Keratinocyte (primary cell): ENCODE measurements around the gene SH3PXD2B. TPM values are rescaled to one million over a fixed set of nuclear protein-coding genes. Genes with fewer than 3 reads are reported as not detected.

Experiments used
- DNase-seq: peaks from one replicate; pipeline ENCODE4 v3.0.0-alpha.2; 2011; ENCODE audit warnings: low read depth, missing footprints, low spot score
- FAIRE-seq: peaks from 2 replicates; lab custom pipeline; 2011; peaks lifted over from hg19 to GRCh38; lab: Jason Lieb, UNC
- H2AFZ ChIP-seq: 2 replicates; pipeline ENCODE4 v1.6.0; 2012; ENCODE audit warnings: low read length, control low read depth, inconsistent platforms; ENCODE audit not compliant: control insufficient read depth
- H3K27ac ChIP-seq: 2 replicates; pipeline ENCODE4 v1.5.1; 2011; ENCODE audit warnings: low read length; ENCODE audit not compliant: control insufficient read depth, insufficient read depth
- H3K27me3 ChIP-seq: 3 replicates; pipeline ENCODE4 v1.6.0; 2011; ENCODE audit warnings: low read length; ENCODE audit not compliant: control insufficient read depth, insufficient read depth; ENCODE audit errors: extremely low read depth
- H3K36me3 ChIP-seq, 2 experiments: 2 replicates in 1 of 2; 3 replicates in 1 of 2; pipeline ENCODE4 v1.5.1; 2011; ENCODE audit warnings: low read length in 2 of 2, mild to moderate bottlenecking in 1 of 2; ENCODE audit not compliant: control insufficient read depth in 2 of 2, insufficient read depth in 2 of 2; ENCODE audit errors: extremely low read depth in 1 of 2
- H3K4me1 ChIP-seq: 3 replicates; pipeline ENCODE4 v1.5.1; 2011; ENCODE audit warnings: low read length; ENCODE audit not compliant: control insufficient read depth, insufficient read depth; ENCODE audit errors: extremely low read depth
- H3K4me2 ChIP-seq: 3 replicates; pipeline ENCODE4 v1.6.0; 2011; ENCODE audit warnings: low read depth, low read length; ENCODE audit not compliant: control insufficient read depth, insufficient read depth; ENCODE audit errors: extremely low read depth
- H3K4me3 ChIP-seq, 3 experiments: fragments of 200-600 bp in 1 of 3; sonication (generic) in 1 of 3; 2 replicates in 2 of 3; 3 replicates in 1 of 3; pipeline ENCODE4 v1.5.1; 2011 to 2016; ENCODE audit warnings: low read length in 3 of 3, mild to moderate bottlenecking in 3 of 3, control low read depth in 2 of 3, inconsistent platforms in 1 of 3, low read depth in 1 of 3, mixed read lengths in 1 of 3, mixed run types in 1 of 3, moderate library complexity in 1 of 3; ENCODE audit not compliant: control insufficient read depth in 2 of 3, insufficient read depth in 2 of 3; ENCODE audit errors: extremely low read depth in 1 of 3
- H3K79me2 ChIP-seq: 2 replicates; pipeline ENCODE4 v1.6.0; 2012; ENCODE audit warnings: low read length; ENCODE audit not compliant: control insufficient read depth, insufficient read depth
- H3K9ac ChIP-seq: 3 replicates; pipeline ENCODE4 v1.6.0; 2011; ENCODE audit warnings: low read length; ENCODE audit not compliant: control insufficient read depth, insufficient read depth; ENCODE audit errors: extremely low read depth
- H3K9me1 ChIP-seq: 3 replicates; pipeline ENCODE4 v1.6.0; 2011; ENCODE audit warnings: low read length; ENCODE audit not compliant: control insufficient read depth, insufficient read depth; ENCODE audit errors: extremely low read depth
- H3K9me3 ChIP-seq: 2 replicates; pipeline ENCODE4 v1.5.1; 2012; ENCODE audit warnings: low read depth, low read length; ENCODE audit not compliant: control insufficient read depth
- H4K20me1 ChIP-seq: 3 replicates; pipeline ENCODE4 v1.6.0; 2011; ENCODE audit warnings: low read length; ENCODE audit not compliant: control insufficient read depth, insufficient read depth; ENCODE audit errors: extremely low read depth
- CTCF ChIP-seq, 3 experiments: IDR thresholded peaks in 1 of 3; conservative IDR thresholded peaks in 1 of 3; optimal IDR thresholded peaks in 1 of 3; 2 replicates in 2 of 3; 3 replicates in 1 of 3; pipeline versions ENCODE3 to v1.5.1; 2011; ENCODE audit warnings: low read length in 3 of 3, mild to moderate bottlenecking in 3 of 3, moderate library complexity in 2 of 3, control low read depth in 1 of 3, inconsistent platforms in 1 of 3; ENCODE audit not compliant: insufficient read depth in 2 of 3; ENCODE audit errors: extremely low read depth in 1 of 3
- EZH2 ChIP-seq: IDR thresholded peaks from one replicate; pipeline ENCODE4 v1.6.1; 2012; ENCODE audit warnings: inconsistent platforms, mild to moderate bottlenecking, low read length, moderate library complexity
- dilution Hi-C: fragments of 300-500 bp; cut with MboI; formaldehyde crosslinking; loops from one replicate; pipeline ENCODE4 v1.7.0; 2020; ENCODE audit warnings: low sequenced_read_pairs; ENCODE audit not compliant: extremely low pct_ligation_motif_present
- polyA plus RNA-seq, 5 experiments: library from polyadenylated mRNA; depleted of rRNA in 3 of 5; stranded (reverse) in 3 of 5; stranded (forward) in 1 of 5; unstranded in 1 of 5; fragments of >200 nt; gene quantifications; 1 replicate in 1 of 5; 2 replicates in 3 of 5; 3 replicates in 1 of 5; pipeline versions ENCODE4 v1.2.1 to v1.2.3, GENCODE V29; 2011 to 2012; ENCODE audit warnings: missing spikeins in 2 of 5, low read depth in 1 of 5, low replicate concordance in 1 of 5

Gene SH3PXD2B
- polyA plus RNA-seq, 1 donor (not counting 4 experiments of a cell fraction or from before 2014, with no cell fraction given), result 17.3 TPM

GRCh38 chr5:172311026-172311425, 143.3 kb downstream of the SH3PXD2B start:
- no peak overlapping the region for H3K4me3 ChIP-seq
- H3K79me2 ChIP-seq, result no peaks in the 10 kb centered on the region
- no peak overlapping the region for H2AFZ ChIP-seq
- TF ChIP-seq CTCF (optimal IDR thresholded peaks at IDR 0.05 in 1 of 3, IDR thresholded peaks at IDR 0.05 in 1 of 3, conservative IDR thresholded peaks at IDR 0.05 in 1 of 3; ENCODE audit: extremely low read depth in 1 of 3, insufficient read depth in 2 of 3, low read length in 3 of 3) (no peak), EZH2 (no peak)
- no peaks in the 10 kb centered on the region for H3K27me3 ChIP-seq
- H3K36me3 ChIP-seq, result no peaks in the 10 kb centered on the region
- FAIRE-seq (no peak), DNase-seq (no peak)
- H3K4me1 ChIP-seq, result peaks cover 21% of the 10 kb centered on the region
- H3K9me1 ChIP-seq, result no peaks in the 10 kb centered on the region
- H3K9me3 ChIP-seq, result no peaks in the 10 kb centered on the region
- H3K9ac ChIP-seq, result no peak overlapping the region
- H3K27ac ChIP-seq, result no peak overlapping the region
- no peak overlapping the region for H3K4me2 ChIP-seq
- no peaks in the 10 kb centered on the region for H4K20me1 ChIP-seq
- dilution Hi-C loops, result no loop called here

GRCh38 chr5:172305380-172305779, 148.9 kb downstream of the SH3PXD2B start:
- Histone ChIP-seq H3K27me3 (no peaks in the 10 kb centered on the region), H3K9me3 (no peaks in the 10 kb centered on the region), H3K9me1 (no peaks in the 10 kb centered on the region), H3K27ac (no peak overlapping the region), H3K9ac (no peak overlapping the region), H3K4me1 (peaks cover 2% of the 10 kb centered on the region), H3K4me2 (no peak overlapping the region), H3K36me3 (no peaks in the 10 kb centered on the region), H2AFZ (no peak overlapping the region), H4K20me1 (no peaks in the 10 kb centered on the region), H3K79me2 (no peaks in the 10 kb centered on the region), H3K4me3 (no peak overlapping the region)
- dilution Hi-C loops, result no loop called here
- no peak for FAIRE-seq
- no peak for DNase-seq
- TF ChIP-seq CTCF (optimal IDR thresholded peaks at IDR 0.05 in 1 of 3, IDR thresholded peaks at IDR 0.05 in 1 of 3, conservative IDR thresholded peaks at IDR 0.05 in 1 of 3; ENCODE audit: extremely low read depth in 1 of 3, insufficient read depth in 2 of 3, low read length in 3 of 3) (no peak), EZH2 (no peak)
